RKO (cell line): ENCODE data around the gene SUCLA2.
"Not testable (repeated sequence)": the region's sequence is repeated elsewhere in the genome, so short reads cannot be mapped to it uniquely, and the experiment has no call there.

Experiments
- DNase-seq: peaks from one replicate; pipeline ENCODE4 v3.0.0-alpha.2; 2016; ENCODE audit warnings: low spot score

Gene SUCLA2

GRCh38 chr13:47991859-47992258 lies 9.2 kb downstream of the SUCLA2 start:
- DNase-seq, result no peak

GRCh38 chr13:47990920-47991466 lies 10.1 kb downstream of the SUCLA2 start:
- no peak for DNase-seq

GRCh38 chr13:47990427-47990826 lies 10.6 kb downstream of the SUCLA2 start:
- DNase-seq, result no peak

GRCh38 chr13:47983070-47983469 lies 18.0 kb downstream of the SUCLA2 start:
- no peak for DNase-seq

- DNase-seq, result no peak
Observed at GRCh38 chr13:47976325-47976724, 24.7 kb downstream of the SUCLA2 start.

- DNase-seq, result no peak
Observed at GRCh38 chr13:47964863-47965262, 36.2 kb downstream of the SUCLA2 start.

GRCh38 chr13:47962237-47962636 lies 38.8 kb downstream of the SUCLA2 start:
- DNase-seq, result no peak

GRCh38 chr13:47959468-47960247 lies 41.4 kb downstream of the SUCLA2 start:
- no peak for DNase-seq

- DNase-seq, result no peak
Observed at GRCh38 chr13:47957073-47957472, 44.0 kb downstream of the SUCLA2 start.

- no peak for DNase-seq
Observed at GRCh38 chr13:47955836-47956235, 45.2 kb downstream of the SUCLA2 start.

- DNase-seq, result no peak
Observed at GRCh38 chr13:47949799-47950198, 51.3 kb downstream of the SUCLA2 start.

- no peak for DNase-seq
Observed at GRCh38 chr13:47945738-47946137, 55.3 kb downstream of the SUCLA2 start.

- DNase-seq, result not testable (repeated sequence)
Observed at GRCh38 chr13:47945146-47945545, 55.9 kb downstream of the SUCLA2 start.

- DNase-seq, result no peak
Observed at GRCh38 chr13:47934371-47934770, 66.7 kb downstream of the SUCLA2 start.

- DNase-seq, result no peak
Observed at GRCh38 chr13:47932950-47933923, 67.8 kb downstream of the SUCLA2 start.

GRCh38 chr13:47930649-47931165 lies 70.4 kb downstream of the SUCLA2 start:
- no peak for DNase-seq

- no peak for DNase-seq
Observed at GRCh38 chr13:47929156-47929555, 71.9 kb downstream of the SUCLA2 start.

- DNase-seq, result no peak
Observed at GRCh38 chr13:47917022-47917574, 84.0 kb downstream of the SUCLA2 start.

GRCh38 chr13:47908197-47908902 lies 92.7 kb downstream of the SUCLA2 start:
- no peak for DNase-seq

- DNase-seq, result no peak
Observed at GRCh38 chr13:47904891-47905290, 96.2 kb downstream of the SUCLA2 start.

GRCh38 chr13:47904241-47904640 lies 96.8 kb downstream of the SUCLA2 start:
- DNase-seq, result no peak
